A673 (cell line): ENCODE data around the gene RCVRN. TPM values are rescaled to one million over a fixed set of nuclear protein-coding genes. Genes with fewer than 3 reads are reported as not detected.

Experiments
- BruUV-seq: library from RNA; stranded (reverse); fragments of 400-500 nt; replicated peaks from 2 replicates; lab custom pipeline; 2021; lab: Mats Ljungman, UMichigan
- CTCF ChIA-PET: fragments of 300-600 bp; sonication (Branson Sonifier 250); formaldehyde crosslinking; loops from one replicate; lab custom pipeline; 2022; ENCODE audit warnings: antibody characterized with exemption; lab: Charles Lee
- POLR2A ChIA-PET: fragments of 300-600 bp; sonication (Branson Sonifier 250); formaldehyde crosslinking; loops from one replicate; lab custom pipeline; 2022; ENCODE audit warnings: antibody characterized with exemption; ENCODE audit not compliant: low non-redundant PET; lab: Charles Lee
- DNase-seq: peaks from one replicate; pipeline ENCODE4 v3.0.0-alpha.2; 2015; ENCODE audit warnings: low spot score
- H3K27ac ChIP-seq: fragments of 200-600 bp; sonication (generic); 2 replicates; pipeline ENCODE4 v1.5.1; 2016; ENCODE audit warnings: mixed run types, low read depth, mild to moderate bottlenecking, mixed read lengths, antibody characterized with exemption, low read length; ENCODE audit not compliant: poor library complexity, severe bottlenecking
- H3K27me3 ChIP-seq: fragments of 200-600 bp; sonication (generic); replicated peaks from 2 replicates; pipeline ENCODE4 v1.6.1; 2017; ENCODE audit warnings: mixed run types, low read depth, mild to moderate bottlenecking, mixed read lengths, antibody characterized with exemption, low read length; ENCODE audit not compliant: insufficient read depth, poor library complexity
- H3K36me3 ChIP-seq: fragments of 200-600 bp; sonication (generic); 2 replicates; pipeline ENCODE4 v1.6.1; 2016; ENCODE audit warnings: mixed run types, mild to moderate bottlenecking, mixed read lengths, antibody characterized with exemption, low read length; ENCODE audit not compliant: insufficient read depth, poor library complexity, severe bottlenecking
- H3K4me1 ChIP-seq: fragments of 200-600 bp; sonication (generic); 2 replicates; pipeline ENCODE4 v1.6.1; 2017; ENCODE audit warnings: mixed run types, mild to moderate bottlenecking, mixed read lengths, antibody characterized with exemption, low read length; ENCODE audit not compliant: insufficient read depth, poor library complexity, severe bottlenecking
- H3K4me3 ChIP-seq: fragments of 200-600 bp; sonication (generic); 2 replicates; pipeline ENCODE4 v1.5.1; 2016; ENCODE audit warnings: low read depth, mixed run types, mild to moderate bottlenecking, mixed read lengths, low read length; ENCODE audit not compliant: poor library complexity, severe bottlenecking
- H3K9me3 ChIP-seq: fragments of 200-600 bp; sonication (generic); 2 replicates; pipeline ENCODE4 v1.6.1; 2016; ENCODE audit warnings: mixed run types, low read depth, mild to moderate bottlenecking, mixed read lengths, antibody characterized with exemption, low read length; ENCODE audit not compliant: poor library complexity, severe bottlenecking
- CTCF ChIP-seq: fragments of 300-800, 200-600 bp; sonication (generic); conservative IDR thresholded peaks from 2 replicates; pipeline ENCODE4 v1.5.1; 2017; ENCODE audit warnings: low read depth, mild to moderate bottlenecking, antibody characterized with exemption, low read length, moderate library complexity, mixed read lengths
- EZH2 ChIP-seq: fragments of 200-600 bp; sonication (generic); IDR thresholded peaks from 2 replicates; pipeline ENCODE4 v1.6.1; 2017; ENCODE audit warnings: borderline replicate concordance, low read depth, mild to moderate bottlenecking, mixed read lengths, antibody characterized with exemption, low read length; ENCODE audit not compliant: poor library complexity, severe bottlenecking
- intact Hi-C: fragments of 100-400 bp; cut with micrococcal nuclease; formaldehyde crosslinking; loops from one replicate; pipeline ENCODE4 v1.10.0; 2022; ENCODE audit not compliant: unreplicated experiment
- total RNA-seq: library from RNA; stranded (reverse); gene quantifications from 2 replicates; pipeline ENCODE4 v1.2.3, GENCODE V29; 2021

Gene RCVRN
- total RNA-seq, 1 experiment from 2014 or later: not detected

DNA sequence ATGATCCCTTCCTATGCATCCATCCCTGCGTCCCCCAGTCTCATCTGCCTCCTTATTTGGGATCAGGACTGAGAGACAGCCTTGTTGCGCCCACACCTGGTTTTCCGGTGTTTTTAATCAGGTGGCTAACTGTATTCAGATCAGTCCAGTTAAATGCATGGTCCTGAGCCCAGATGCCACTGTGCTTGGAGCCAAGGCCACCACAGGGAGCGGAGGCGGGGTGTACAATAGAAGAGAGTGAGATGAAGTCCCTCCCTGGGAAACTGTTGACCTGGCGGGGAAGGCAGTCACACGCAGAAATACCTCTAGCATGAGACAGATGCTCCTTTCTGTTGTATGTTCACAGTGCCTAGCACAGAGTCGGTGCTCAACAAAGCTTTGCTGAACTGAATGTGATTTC lies 6.3 kb downstream of the RCVRN start:
- intact Hi-C loops: loop anchor here (10.0 kb wide), 1 partner anchor 174 kb away; no protein-coding TSS in a partner anchor
- POLR2A ChIA-PET: no interaction called here
- TF ChIP-seq EZH2 (no peak), CTCF (no peak)
- Histone ChIP-seq H3K4me3 (no peak overlapping the region), H3K9me3 (no peaks in the 10 kb centered on the region), H3K36me3 (no peaks in the 10 kb centered on the region), H3K27me3 (peaks cover 71% of the 10 kb centered on the region), H3K27ac (no peak overlapping the region), H3K4me1 (no peaks in the 10 kb centered on the region)
- no TSS peak for BruUV-seq
- CTCF ChIA-PET: no interaction called here
- no peak for DNase-seq

DNA sequence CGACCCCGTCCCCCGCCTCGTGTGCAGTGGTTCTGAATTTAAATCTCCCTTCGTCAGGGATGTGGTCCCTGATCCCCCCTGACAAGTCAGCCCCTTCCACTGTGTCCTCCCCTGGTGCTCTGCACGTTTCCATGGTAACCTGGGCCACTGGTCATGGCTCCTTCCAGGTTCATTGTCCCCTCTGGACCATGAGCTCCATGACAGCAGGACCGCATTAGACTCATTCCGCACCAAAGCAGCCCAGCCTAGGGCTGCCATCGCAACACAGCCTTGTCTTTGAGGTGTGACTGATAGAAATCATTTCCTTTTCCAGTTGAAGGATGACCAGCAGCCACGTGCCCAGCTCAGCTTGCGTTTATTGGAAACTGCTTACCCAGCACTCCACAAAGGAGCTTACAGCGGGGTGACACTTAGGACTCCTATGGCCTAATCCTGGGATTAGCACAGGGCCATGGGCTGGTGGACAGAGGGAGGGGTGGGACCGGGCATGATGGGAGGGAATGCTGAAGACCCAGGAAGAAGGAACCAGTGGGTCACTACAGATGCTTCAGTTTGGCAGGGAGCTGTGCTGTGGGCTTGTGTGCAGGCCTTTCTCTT lies 7.6 kb downstream of the RCVRN start:
- BruUV-seq: no TSS peak
- no peaks in the 10 kb centered on the region for H3K4me1 ChIP-seq
- CTCF ChIA-PET: no interaction called here
- H3K27me3 ChIP-seq: peaks cover 62% of the 10 kb centered on the region
- intact Hi-C loops: loop anchor here (10.0 kb wide), 1 partner anchor 173 kb away; no protein-coding TSS in a partner anchor
- no peaks in the 10 kb centered on the region for H3K36me3 ChIP-seq
- no peaks in the 10 kb centered on the region for H3K9me3 ChIP-seq
- POLR2A ChIA-PET: no interaction called here
- no peak for DNase-seq
- no peak overlapping the region for H3K27ac ChIP-seq
- no peak for TF ChIP-seq CTCF
- TF ChIP-seq EZH2: no peak
- H3K4me3 ChIP-seq: no peak overlapping the region

- Histone ChIP-seq H3K4me1 (no peaks in the 10 kb centered on the region), H3K36me3 (no peaks in the 10 kb centered on the region), H3K27ac (no peak overlapping the region), H3K4me3 (no peak overlapping the region), H3K9me3 (no peaks in the 10 kb centered on the region), H3K27me3 (peaks cover 52% of the 10 kb centered on the region)
- no peak for DNase-seq
- CTCF ChIA-PET: no interaction called here
- POLR2A ChIA-PET: no interaction called here
- intact Hi-C loops: loop anchor here (10.0 kb wide), 1 partner anchor 171 kb away; no protein-coding TSS in a partner anchor
- BruUV-seq: no TSS peak
- TF ChIP-seq EZH2 (no peak), CTCF (no peak)
Observed at GRCh38 chr17:9895923-9896322, 9.1 kb downstream of the RCVRN start.
